H1 (cell line): ENCODE results near the gene LCLAT1. TPM values are rescaled to one million over a fixed set of nuclear protein-coding genes. Genes with fewer than 3 reads are reported as not detected.

Source experiments
- CTCF ChIA-PET: fragments of 300-600 bp; sonication (Branson Sonifier 250); formaldehyde crosslinking; loops from one replicate; lab custom pipeline; 2021; ENCODE audit not compliant: partially characterized antibody; lab: Charles Lee
- POLR2A ChIA-PET: fragments of 300-600 bp; sonication (Branson Sonifier 250); formaldehyde crosslinking; loops from one replicate; lab custom pipeline; 2021; ENCODE audit warnings: inconsistent platforms; ENCODE audit not compliant: partially characterized antibody; lab: Charles Lee
- DNase-seq, 2 experiments: peaks; one replicate each; pipeline versions ENCODE4 v3.0.0 to v3.0.0-alpha.2; 2010 to 2022; ENCODE audit warnings: low spot score in 2 of 2, low read depth in 1 of 2, mixed read lengths in 1 of 2
- FAIRE-seq: peaks from 2 replicates; lab custom pipeline; 2011; peaks lifted over from hg19 to GRCh38; lab: Jason Lieb, UNC
- H2AFZ ChIP-seq: 2 replicates; pipeline ENCODE4 v1.8.1; 2012; ENCODE audit warnings: low read length, inconsistent platforms
- H2AK5ac ChIP-seq: 2 replicates; pipeline ENCODE4 v1.6.1; 2013; ENCODE audit warnings: low read depth, low read length
- H2BK120ac ChIP-seq: replicated peaks from 2 replicates; pipeline ENCODE3; 2013; ENCODE audit warnings: low read depth, low read length, inconsistent platforms
- H2BK12ac ChIP-seq: 2 replicates; pipeline ENCODE4 v1.6.1; 2013; ENCODE audit warnings: low read depth, low read length
- H2BK15ac ChIP-seq: 2 replicates; pipeline ENCODE4 v1.6.1; 2013; ENCODE audit warnings: low read length
- H2BK20ac ChIP-seq: 2 replicates; pipeline ENCODE4 v1.6.1; 2013; ENCODE audit warnings: low read length
- H2BK5ac ChIP-seq: 2 replicates; pipeline ENCODE4 v1.6.1; 2013; ENCODE audit warnings: low read depth, low read length
- H3K14ac ChIP-seq: 2 replicates; pipeline ENCODE4 v1.6.1; 2013; ENCODE audit warnings: inconsistent platforms; ENCODE audit not compliant: insufficient read length
- H3K18ac ChIP-seq: 2 replicates; pipeline ENCODE4 v1.6.1; 2013; ENCODE audit warnings: low read length; ENCODE audit errors: extremely low read depth
- H3K23ac ChIP-seq: 2 replicates; pipeline ENCODE4 v1.6.1; 2013; ENCODE audit warnings: inconsistent platforms; ENCODE audit not compliant: insufficient read length
- H3K23me2 ChIP-seq: 2 replicates; pipeline ENCODE4 v1.6.1; 2013; ENCODE audit warnings: low read depth, low read length
- H3K27ac ChIP-seq: 2 replicates; pipeline ENCODE4 v1.6.1; 2011; ENCODE audit warnings: low read depth, low read length, inconsistent platforms
- H3K27me3 ChIP-seq, 4 experiments: replicated peaks in 1 of 4; 1 replicate in 1 of 4; 2 replicates in 3 of 4; pipeline versions ENCODE4 v1.6.1 to v1.8.1; 2011 to 2013; ENCODE audit warnings: low read length in 3 of 4, mild to moderate bottlenecking in 3 of 4, inconsistent platforms in 2 of 4, mixed read lengths in 2 of 4, moderate library complexity in 1 of 4; ENCODE audit not compliant: control insufficient read depth in 3 of 4, insufficient read depth in 3 of 4; ENCODE audit errors: extremely low read depth in 1 of 4
- H3K36me3 ChIP-seq, 4 experiments: 2 replicates each; pipeline versions ENCODE4 v1.6.1 to v1.8.1; 2011 to 2013; ENCODE audit warnings: mild to moderate bottlenecking in 4 of 4, low read length in 3 of 4, moderate library complexity in 2 of 4, control low read depth in 1 of 4, inconsistent platforms in 1 of 4; ENCODE audit not compliant: insufficient read depth in 4 of 4, control insufficient read depth in 2 of 4
- H3K4ac ChIP-seq: replicated peaks from 2 replicates; pipeline ENCODE3; 2013; ENCODE audit warnings: low read length, low read depth, mixed read lengths, inconsistent platforms; ENCODE audit not compliant: insufficient read length
- H3K4me1 ChIP-seq, 4 experiments: replicated peaks in 1 of 4; 1 replicate in 1 of 4; 2 replicates in 3 of 4; pipeline versions ENCODE4 v1.6.1 to v1.8.1; 2011 to 2013; ENCODE audit warnings: low read length in 3 of 4, inconsistent platforms in 2 of 4, mixed read lengths in 1 of 4; ENCODE audit not compliant: insufficient read depth in 4 of 4, control insufficient read depth in 3 of 4
- H3K4me2 ChIP-seq, 2 experiments: 2 replicates each; pipeline versions ENCODE4 v1.6.1 to v1.8.1; 2011 to 2013; ENCODE audit warnings: low read depth in 2 of 2, low read length in 2 of 2, control low read depth in 1 of 2, inconsistent platforms in 1 of 2, mild to moderate bottlenecking in 1 of 2; ENCODE audit not compliant: insufficient read depth in 1 of 2
- H3K4me3 ChIP-seq, 4 experiments: fragments of 200-600, 300-600 bp in 1 of 4; sonication (generic), shearing (Covaris generic), sonication (Bioruptor Twin) in 1 of 4; 2 replicates each; pipeline versions ENCODE4 v1.5.1 to v1.8.1; 2011 to 2016; ENCODE audit warnings: low read length in 4 of 4, low read depth in 3 of 4, control low read depth in 2 of 4, inconsistent platforms in 2 of 4, mild to moderate bottlenecking in 2 of 4, mixed read lengths in 1 of 4, moderate library complexity in 1 of 4; ENCODE audit not compliant: insufficient read depth in 2 of 4; ENCODE audit errors: extremely low read depth in 1 of 4
- H3K56ac ChIP-seq: replicated peaks from 2 replicates; pipeline ENCODE3; 2013; ENCODE audit warnings: low read depth, mild to moderate bottlenecking, mixed read lengths, low read length, inconsistent platforms; ENCODE audit not compliant: insufficient read length
- H3K79me1 ChIP-seq: 2 replicates; pipeline ENCODE4 v1.6.1; 2013; ENCODE audit warnings: low read depth, low read length, control low read depth
- H3K79me2 ChIP-seq, 2 experiments: 2 replicates each; pipeline versions ENCODE4 v1.6.1 to v1.8.1; 2012 to 2013; ENCODE audit warnings: low read length in 2 of 2, mild to moderate bottlenecking in 2 of 2, inconsistent platforms in 1 of 2; ENCODE audit not compliant: insufficient read depth in 2 of 2, control insufficient read depth in 1 of 2
- H3K9ac ChIP-seq, 4 experiments: replicated peaks in 1 of 4; 1 replicate in 1 of 4; 2 replicates in 3 of 4; pipeline versions ENCODE4 v1.6.1 to v1.8.1; 2011 to 2013; ENCODE audit warnings: low read depth in 3 of 4, low read length in 3 of 4, control low read depth in 2 of 4, mild to moderate bottlenecking in 2 of 4, moderate library complexity in 2 of 4, inconsistent platforms in 1 of 4; ENCODE audit errors: extremely low read depth in 1 of 4
- H3K9me3 ChIP-seq, 2 experiments: 2 replicates each; pipeline versions ENCODE4 v1.6.1 to v1.8.1; 2012 to 2013; ENCODE audit warnings: mild to moderate bottlenecking in 2 of 2, moderate library complexity in 2 of 2, control low read depth in 1 of 2, inconsistent platforms in 1 of 2, low read depth in 1 of 2, low read length in 1 of 2, mixed read lengths in 1 of 2; ENCODE audit not compliant: insufficient read depth in 2 of 2
- H4K20me1 ChIP-seq, 2 experiments: replicated peaks in 1 of 2; 2 replicates each; pipeline versions ENCODE3 to v1.8.1; 2011 to 2013; ENCODE audit warnings: inconsistent platforms in 2 of 2, low read length in 2 of 2, mild to moderate bottlenecking in 1 of 2; ENCODE audit not compliant: insufficient read depth in 2 of 2, control insufficient read depth in 1 of 2
- H4K5ac ChIP-seq: 2 replicates; pipeline ENCODE4 v1.6.1; 2013; ENCODE audit warnings: low read length, low read depth, mixed read lengths, inconsistent platforms; ENCODE audit not compliant: insufficient read length
- H4K8ac ChIP-seq: 2 replicates; pipeline ENCODE4 v1.8.0; 2013; ENCODE audit warnings: mild to moderate bottlenecking, moderate library complexity, low read length, inconsistent platforms; ENCODE audit not compliant: insufficient read depth; ENCODE audit errors: extremely low read depth
- H4K91ac ChIP-seq: replicated peaks from 2 replicates; pipeline ENCODE3; 2013; ENCODE audit warnings: low read length, mixed read lengths, inconsistent platforms; ENCODE audit not compliant: insufficient read length
- EZH2 ChIP-seq: fragments of 200-600 bp; sonication (generic); IDR thresholded peaks from 2 replicates; pipeline ENCODE4 v1.7.1; 2012; ENCODE audit warnings: low read depth, mild to moderate bottlenecking, moderate library complexity, low read length, inconsistent platforms; ENCODE audit not compliant: severe bottlenecking
- NRF1 ChIP-seq: IDR thresholded peaks from 2 replicates; pipeline ENCODE4 v1.6.1; 2011; ENCODE audit warnings: mild to moderate bottlenecking, low read depth, low read length, improper control_type of control experiment
- WGBS, 2 experiments: shearing (Covaris generic) in 1 of 2; methylation state at CpG; one replicate each; pipeline versions ENCODE4 v1.1.6 to v1.1.7; 2013 to 2015; ENCODE audit warnings: low lambda C conversion rate in 2 of 2, mixed read lengths in 2 of 2, inconsistent platforms in 1 of 2, low coverage in 1 of 2, missing lambda C conversion rate in 1 of 2; ENCODE audit not compliant: insufficient replicate concordance in 2 of 2, insufficient coverage in 1 of 2, insufficient read length in 1 of 2; ENCODE audit errors: extremely low coverage in 1 of 2, missing lambda C conversion rate in 1 of 2; 5-methylcytosine and 5-hydroxymethylcytosine counted together
- polyA plus RNA-seq, 7 experiments: library from polyadenylated mRNA; depleted of rRNA in 3 of 7; stranded (reverse) in 5 of 7; unstranded in 2 of 7; fragments of >200 nt in 5 of 7; fragments of 200-250 nt in 2 of 7; gene quantifications; 1 replicate in 5 of 7; 2 replicates in 1 of 7; 4 replicates in 1 of 7; pipeline versions ENCODE4 v1.2.1 to v1.2.3, GENCODE V29; 2011 to 2013; ENCODE audit warnings: missing spikeins in 2 of 7, mixed read lengths in 2 of 7
- total RNA-seq: library from RNA; stranded (reverse); fragmentation: NEBNext Ultra II Directional; extraction: Animal tissue kit (Norgen Biotek cat#: 25700); gene quantifications from 2 replicates; pipeline ENCODE4 v1.2.1, GENCODE V29; 2021

Gene LCLAT1
- total and polyA plus RNA-seq, 2 of the 8 experiments (the other 6 are each of a cell fraction or from before 2014, with no cell fraction given), result 7.6 to 22.0 TPM

- H4K8ac ChIP-seq, result no peak overlapping the region
- no peak overlapping the region for H2BK5ac ChIP-seq
- no peak overlapping the region for H3K23ac ChIP-seq
- H3K18ac ChIP-seq, result no peak overlapping the region
- no peak overlapping the region for H4K5ac ChIP-seq
- H3K14ac ChIP-seq, result no peak overlapping the region
- no peak overlapping the region for H3K4me3 ChIP-seq
- H2BK15ac ChIP-seq, result peak overlapping the region; percentile 2; the same call in 1 of the 2 replicates
- no peak overlapping the region for H2BK120ac ChIP-seq
- TF ChIP-seq EZH2 (no peak), NRF1 (no peak)
- H3K9ac ChIP-seq, result no peak overlapping the region
- H3K27me3 ChIP-seq, result no peaks in the 10 kb centered on the region
- no peak overlapping the region for H2AFZ ChIP-seq
- peaks cover 10 to 75% of the 10 kb centered on the region in 2 experiments for H3K79me2 ChIP-seq
- no peak for DNase-seq
- POLR2A ChIA-PET, result no interaction called here
- no peaks in the 10 kb centered on the region for H3K23me2 ChIP-seq
- WGBS, 2 experiments, result 85% methylated on average over 3 of the region's 3 CpGs; no CpG with 5 or more reads in 1 of the 2 experiments
- no peak overlapping the region for H4K91ac ChIP-seq
- peaks cover 5% of the 10 kb centered on the region for H3K79me1 ChIP-seq
- CTCF ChIA-PET, result no interaction called here
- no peak overlapping the region for H2BK12ac ChIP-seq
- peaks cover 0 to 2% of the 10 kb centered on the region in 2 experiments for H4K20me1 ChIP-seq
- H3K4me2 ChIP-seq, result no peak overlapping the region
- FAIRE-seq, result peak; percentile 66
- no peaks in the 10 kb centered on the region; a peak in 1 of 8 replicates for H3K36me3 ChIP-seq
- peaks cover 0 to 11% (median 5%) of the 10 kb centered on the region in 4 experiments; a peak in 3 of 7 replicates for H3K4me1 ChIP-seq
- no peak overlapping the region for H3K27ac ChIP-seq
- H3K9me3 ChIP-seq, result no peaks in the 10 kb centered on the region
- no peak overlapping the region for H2BK20ac ChIP-seq
- no peak overlapping the region; the same call in 1 of the 2 replicates for H2AK5ac ChIP-seq
- H3K56ac ChIP-seq, result no peak overlapping the region
- H3K4ac ChIP-seq, result no peak overlapping the region
These were observed 18.1 kb downstream of the LCLAT1 start for GRCh38 chr2:30465171-30465545.
